Neural progenitor cell (in vitro differentiated cells): ENCODE data around the gene ULBP2. TPM values are rescaled to one million over a fixed set of nuclear protein-coding genes. Genes with fewer than 3 reads are reported as not detected.

Experiments
- DNase-seq: peaks from one replicate; pipeline ENCODE4 v3.0.0-alpha.2; 2016; ENCODE audit warnings: low spot score
- H2AFZ ChIP-seq: fragments of 200-600 bp; sonication (generic); replicated peaks from 2 replicates; pipeline ENCODE4 v1.6.1; 2016; ENCODE audit warnings: antibody characterized with exemption
- H3F3A ChIP-seq: fragments of 200-600 bp; sonication (generic); 2 replicates; pipeline ENCODE4 v1.6.1; 2016; ENCODE audit warnings: antibody characterized with exemption, low read depth
- H3K27ac ChIP-seq: fragments of 200-600 bp; sonication (generic); 2 replicates; pipeline ENCODE4 v1.5.1; 2016; ENCODE audit warnings: mild to moderate bottlenecking
- H3K27me3 ChIP-seq: fragments of 200-600 bp; sonication (generic); 2 replicates; pipeline ENCODE4 v1.6.1; 2016; ENCODE audit warnings: mild to moderate bottlenecking, moderate library complexity
- H3K36me3 ChIP-seq: fragments of 200-600 bp; sonication (generic); 2 replicates; pipeline ENCODE4 v1.5.1; 2016
- H3K4me1 ChIP-seq: fragments of 200-600 bp; sonication (generic); 2 replicates; pipeline ENCODE4 v1.6.1; 2016; ENCODE audit warnings: mixed run types
- H3K4me2 ChIP-seq: fragments of 200-600 bp; sonication (generic); 2 replicates; pipeline ENCODE4 v1.6.1; 2016
- H3K4me3 ChIP-seq: fragments of 200-600 bp; sonication (generic); 2 replicates; pipeline ENCODE4 v1.5.1; 2016
- H3K79me2 ChIP-seq: fragments of 200-600 bp; sonication (generic); 2 replicates; pipeline ENCODE4 v1.6.1; 2016; ENCODE audit warnings: low read depth
- H3K9ac ChIP-seq: fragments of 200-600 bp; sonication (generic); 2 replicates; pipeline ENCODE4 v1.6.1; 2016
- H3K9me3 ChIP-seq: fragments of 200-600 bp; sonication (generic); 2 replicates; pipeline ENCODE4 v1.5.1; 2016; ENCODE audit warnings: low read depth
- H4K20me1 ChIP-seq: fragments of 200-600 bp; sonication (generic); 2 replicates; pipeline ENCODE4 v1.6.1; 2016; ENCODE audit warnings: low read depth
- H3K27ac Mint-ChIP-seq: 3 replicates; pipeline ENCODE4 v1.8.0; 2021; ENCODE audit warnings: mixed read lengths
- H3K27me3 Mint-ChIP-seq: 2 replicates; pipeline ENCODE4 v1.8.0; 2022; ENCODE audit warnings: low read depth, mild to moderate bottlenecking, inconsistent platforms, moderate library complexity, mixed read lengths; ENCODE audit not compliant: insufficient read depth
- H3K36me3 Mint-ChIP-seq: 3 replicates; pipeline ENCODE4 v1.8.0; 2021; ENCODE audit warnings: mixed read lengths
- H3K4me1 Mint-ChIP-seq: 3 replicates; pipeline ENCODE4 v1.8.0; 2021; ENCODE audit warnings: mixed read lengths
- H3K4me3 Mint-ChIP-seq: 3 replicates; pipeline ENCODE4 v1.8.0; 2021; ENCODE audit warnings: mild to moderate bottlenecking, moderate library complexity, mixed read lengths
- H3K9me3 Mint-ChIP-seq: 3 replicates; pipeline ENCODE4 v1.8.0; 2020; ENCODE audit warnings: mixed read lengths
- CTCF ChIP-seq: fragments of 200-600 bp; sonication (generic); IDR thresholded peaks from 2 replicates; pipeline ENCODE4 v1.5.1; 2017; ENCODE audit warnings: antibody characterized with exemption, mild to moderate bottlenecking
- EZH2 ChIP-seq: fragments of 200-600 bp; sonication (generic); IDR thresholded peaks from 2 replicates; pipeline ENCODE4 v1.6.1; 2017; ENCODE audit warnings: antibody characterized with exemption, mild to moderate bottlenecking, moderate library complexity
- EZH2phosphoT487 ChIP-seq: fragments of 200-600 bp; sonication (generic); IDR thresholded peaks from 2 replicates; pipeline ENCODE4 v1.6.1; 2017; ENCODE audit warnings: antibody characterized with exemption
- total RNA-seq: library from RNA; depleted of rRNA; stranded (reverse); fragments of >200 nt; gene quantifications from 2 replicates; pipeline ENCODE4 v1.2.3, GENCODE V29; 2015; ENCODE audit warnings: low replicate concordance

Gene ULBP2
- total RNA-seq, 1 donor from 2014 or later, result not detected

- no peaks in the 10 kb centered on the region for H3K79me2 ChIP-seq
- H3F3A ChIP-seq, result no peaks in the 10 kb centered on the region
- TF ChIP-seq CTCF (no peak), EZH2 (no peak), EZH2phosphoT487 (no peak)
- Mint-ChIP-seq H3K9me3 (peaks cover 17% of the 10 kb centered on the region), H3K4me3 (no peak overlapping the region), H3K36me3 (peaks cover 3% of the 10 kb centered on the region), H3K4me1 (no peaks in the 10 kb centered on the region), H3K27ac (no peak overlapping the region), H3K27me3 (peaks cover 10% of the 10 kb centered on the region)
- no peak overlapping the region for H3K4me2 ChIP-seq
- no peak overlapping the region for H3K27ac ChIP-seq
- H3K9ac ChIP-seq, result no peak overlapping the region
- no peak for DNase-seq
- H2AFZ ChIP-seq, result no peak overlapping the region
- H3K4me3 ChIP-seq, result no peak overlapping the region
- H3K9me3 ChIP-seq, result no peaks in the 10 kb centered on the region
- no peaks in the 10 kb centered on the region for H4K20me1 ChIP-seq
- H3K36me3 ChIP-seq, result no peaks in the 10 kb centered on the region
- H3K4me1 ChIP-seq, result no peaks in the 10 kb centered on the region
- no peaks in the 10 kb centered on the region for H3K27me3 ChIP-seq
Measured at GRCh38 chr6:149904661-149905370, 37.0 kb upstream of the ULBP2 start.

GRCh38 chr6:149905371-149905910 is 36.4 kb upstream of the ULBP2 start:
- Histone ChIP-seq H3K27me3 (no peaks in the 10 kb centered on the region), H3K9me3 (no peaks in the 10 kb centered on the region), H3K4me3 (no peak overlapping the region), H3K9ac (no peak overlapping the region), H2AFZ (no peak overlapping the region), H4K20me1 (no peaks in the 10 kb centered on the region), H3K79me2 (no peaks in the 10 kb centered on the region), H3K27ac (no peak overlapping the region), H3K4me2 (no peak overlapping the region), H3K4me1 (no peaks in the 10 kb centered on the region), H3K36me3 (no peaks in the 10 kb centered on the region), H3F3A (no peaks in the 10 kb centered on the region)
- H3K4me3 Mint-ChIP-seq, result no peak overlapping the region
- TF ChIP-seq EZH2phosphoT487, result no peak
- H3K9me3 Mint-ChIP-seq, result peaks cover 17% of the 10 kb centered on the region
- DNase-seq, result no peak
- H3K27me3 Mint-ChIP-seq, result peaks cover 10% of the 10 kb centered on the region
- H3K27ac Mint-ChIP-seq, result no peak overlapping the region
- peaks cover 3% of the 10 kb centered on the region for H3K36me3 Mint-ChIP-seq
- no peaks in the 10 kb centered on the region for H3K4me1 Mint-ChIP-seq

- DNase-seq, result no peak
- H3K4me1 Mint-ChIP-seq, result no peaks in the 10 kb centered on the region
- peaks cover 10% of the 10 kb centered on the region for H3K27me3 Mint-ChIP-seq
- no peak overlapping the region for H3K4me3 Mint-ChIP-seq
- H3K4me1 ChIP-seq, result no peaks in the 10 kb centered on the region
- H3F3A ChIP-seq, result no peaks in the 10 kb centered on the region
- H4K20me1 ChIP-seq, result no peaks in the 10 kb centered on the region
- no peak overlapping the region for H3K4me2 ChIP-seq
- no peaks in the 10 kb centered on the region for H3K27me3 ChIP-seq
- no peak overlapping the region for H3K27ac ChIP-seq
- no peak overlapping the region for H3K9ac ChIP-seq
- TF ChIP-seq CTCF (no peak), EZH2 (no peak), EZH2phosphoT487 (no peak)
- H3K9me3 ChIP-seq, result no peaks in the 10 kb centered on the region
- H2AFZ ChIP-seq, result no peak overlapping the region
- H3K9me3 Mint-ChIP-seq, result peaks cover 17% of the 10 kb centered on the region
- no peaks in the 10 kb centered on the region for H3K79me2 ChIP-seq
- H3K36me3 ChIP-seq, result no peaks in the 10 kb centered on the region
- H3K4me3 ChIP-seq, result no peak overlapping the region
- no peak overlapping the region for H3K27ac Mint-ChIP-seq
- peaks cover 3% of the 10 kb centered on the region for H3K36me3 Mint-ChIP-seq
Measured at GRCh38 chr6:149905911-149906371, 35.9 kb upstream of the ULBP2 start.

- Histone ChIP-seq H3K36me3 (no peaks in the 10 kb centered on the region), H3K4me1 (no peaks in the 10 kb centered on the region), H3F3A (no peaks in the 10 kb centered on the region), H4K20me1 (no peaks in the 10 kb centered on the region), H3K27ac (no peak overlapping the region), H3K4me2 (no peak overlapping the region), H3K9me3 (no peaks in the 10 kb centered on the region), H2AFZ (no peak overlapping the region), H3K79me2 (no peaks in the 10 kb centered on the region), H3K4me3 (no peak overlapping the region), H3K27me3 (peaks cover under 1% of the 10 kb centered on the region), H3K9ac (no peak overlapping the region)
- TF ChIP-seq CTCF (no peak), EZH2 (no peak)
- peaks cover 3% of the 10 kb centered on the region for H3K36me3 Mint-ChIP-seq
- H3K4me3 Mint-ChIP-seq, result no peak overlapping the region
- no peaks in the 10 kb centered on the region for H3K4me1 Mint-ChIP-seq
- peaks cover 11% of the 10 kb centered on the region for H3K27me3 Mint-ChIP-seq
- peaks cover 17% of the 10 kb centered on the region for H3K9me3 Mint-ChIP-seq
- no peak overlapping the region for H3K27ac Mint-ChIP-seq
- DNase-seq, result no peak
Measured at GRCh38 chr6:149906405-149906804, 35.4 kb upstream of the ULBP2 start.
